Colonic mucosa (tissue), 4 donors: Measurements from ENCODE around the gene EEF1A1. TPM values are rescaled to one million over a fixed set of nuclear protein-coding genes. Genes with fewer than 3 reads are reported as not detected.
"Not testable (repeated sequence)": the region's sequence is repeated elsewhere in the genome, so short reads cannot be mapped to it uniquely, and the experiment has no call there.

ENCODE experiments used
- DNase-seq: peaks from one replicate; pipeline ENCODE4 v3.0.0-alpha.2; 2020
- H3K27ac ChIP-seq: fragments of 200-600 bp; one replicate; pipeline ENCODE4 v1.8.0; 2021
- H3K27me3 ChIP-seq: fragments of 200-600 bp; one replicate; pipeline ENCODE4 v1.8.0; 2021
- H3K36me3 ChIP-seq: fragments of 200-600 bp; one replicate; pipeline ENCODE4 v1.8.0; 2021
- H3K4me1 ChIP-seq: fragments of 200-600 bp; one replicate; pipeline ENCODE4 v1.8.0; 2021; ENCODE audit warnings: mild to moderate bottlenecking
- H3K4me3 ChIP-seq: fragments of 200-600 bp; one replicate; pipeline ENCODE4 v1.8.0; 2021
- H3K9ac ChIP-seq, 2 donors: one replicate each; pipeline ENCODE4 v1.7.0; 2013; ENCODE audit warnings: control low read depth in 2 of 2, low read depth in 2 of 2, low read length in 2 of 2
- H3K9me3 ChIP-seq: fragments of 200-600 bp; one replicate; pipeline ENCODE4 v1.8.0; 2021
- CTCF ChIP-seq: fragments of 200-600 bp; IDR thresholded peaks from one replicate; pipeline ENCODE4 v1.8.0; 2022; ENCODE audit warnings: antibody characterized with exemption, mild to moderate bottlenecking
- intact Hi-C: fragments of 100-400 bp; cut with DNase I; formaldehyde crosslinking; loops from one replicate; pipeline ENCODE4 v1.14.1; 2022
- total RNA-seq, 2 donors: library from RNA; stranded (reverse); fragmentation: NEBNext Ultra II Directional in 1 of 2; extraction: Animal tissue kit (Norgen Biotek cat#: 25700) in 1 of 2; gene quantifications; one replicate each; pipeline ENCODE4 v1.2.1, GENCODE V29; 2021
- donor health status: healthy.
- donor health status: DM: no; HTN: no; CAD: no.
- donor health status: DM: no; HTN: no; CAD: no.

The EEF1A1 gene
- total RNA-seq, 2 donors from 2014 or later: 7,049 to 8,990 TPM

- H3K9me3 ChIP-seq: no peaks in the 10 kb centered on the region
- DNase-seq: no peak
- H3K9ac ChIP-seq: no peak overlapping the region
- no peak overlapping the region for H3K27ac ChIP-seq
- TF ChIP-seq CTCF: no peak
- no peaks in the 10 kb centered on the region for H3K4me1 ChIP-seq
- intact Hi-C loops: no loop called here
- H3K36me3 ChIP-seq: no peaks in the 10 kb centered on the region
- H3K27me3 ChIP-seq: no peaks in the 10 kb centered on the region
- H3K4me3 ChIP-seq: no peak overlapping the region
Observed at GRCh38 chr6:73542891-73543290, 22.1 kb upstream of the EEF1A1 start.

- H3K4me1 ChIP-seq, DNase-seq, intact Hi-C loops, H3K9me3 ChIP-seq, H3K4me3 ChIP-seq, H3K36me3 ChIP-seq, H3K27ac ChIP-seq, H3K27me3 ChIP-seq, H3K9ac ChIP-seq: not testable (repeated sequence)
Observed at GRCh38 chr6:73542481-73542880, 21.6 kb upstream of the EEF1A1 start.

GRCh38 chr6:73538116-73538779 lies 17.4 kb upstream of the EEF1A1 start:
- H3K27ac ChIP-seq: no peak overlapping the region
- H3K9ac ChIP-seq: no peak overlapping the region
- no peak for DNase-seq
- H3K36me3 ChIP-seq: no peaks in the 10 kb centered on the region
- TF ChIP-seq CTCF: no peak
- intact Hi-C loops: no loop called here
- no peaks in the 10 kb centered on the region for H3K27me3 ChIP-seq
- H3K4me1 ChIP-seq: no peaks in the 10 kb centered on the region
- no peak overlapping the region for H3K4me3 ChIP-seq
- H3K9me3 ChIP-seq: no peaks in the 10 kb centered on the region

- no peaks in the 10 kb centered on the region for H3K36me3 ChIP-seq
- no peak for TF ChIP-seq CTCF
- no peak overlapping the region for H3K9ac ChIP-seq
- DNase-seq: no peak
- H3K4me1 ChIP-seq: no peaks in the 10 kb centered on the region
- no peak overlapping the region for H3K27ac ChIP-seq
- no peaks in the 10 kb centered on the region for H3K9me3 ChIP-seq
- H3K4me3 ChIP-seq: no peak overlapping the region
- H3K27me3 ChIP-seq: no peaks in the 10 kb centered on the region
- intact Hi-C loops: no loop called here
Observed at GRCh38 chr6:73537677-73538076, 16.8 kb upstream of the EEF1A1 start.

GRCh38 chr6:73534628-73535027 lies 13.8 kb upstream of the EEF1A1 start:
- intact Hi-C loops: no loop called here
- no peak for TF ChIP-seq CTCF
- Histone ChIP-seq H3K9ac (no peak overlapping the region), H3K36me3 (no peaks in the 10 kb centered on the region), H3K27me3 (no peaks in the 10 kb centered on the region), H3K9me3 (no peaks in the 10 kb centered on the region), H3K27ac (no peak overlapping the region), H3K4me3 (no peak overlapping the region), H3K4me1 (no peaks in the 10 kb centered on the region)
- DNase-seq: no peak

- H3K27ac ChIP-seq: no peak overlapping the region
- TF ChIP-seq CTCF: no peak
- H3K9me3 ChIP-seq: no peaks in the 10 kb centered on the region
- intact Hi-C loops: no loop called here
- no peak overlapping the region for H3K4me3 ChIP-seq
- no peaks in the 10 kb centered on the region for H3K4me1 ChIP-seq
- no peaks in the 10 kb centered on the region for H3K27me3 ChIP-seq
- no peak overlapping the region for H3K9ac ChIP-seq
- DNase-seq: no peak
- H3K36me3 ChIP-seq: no peaks in the 10 kb centered on the region
Observed at GRCh38 chr6:73532293-73532692, 11.5 kb upstream of the EEF1A1 start.
